CD4-positive, alpha-beta T cell treated with Interleukin-15 for 4 hours (primary cell): Measurements from ENCODE around the gene SMIM35.
"Not testable (repeated sequence)": the region's sequence is repeated elsewhere in the genome, so short reads cannot be mapped to it uniquely, and the experiment has no call there.

Source experiments
- DNase-seq: peaks from one replicate; pipeline ENCODE4 v3.0.0-alpha.2; 2020; ENCODE audit warnings: low spot score

SMIM35 gene

DNA sequence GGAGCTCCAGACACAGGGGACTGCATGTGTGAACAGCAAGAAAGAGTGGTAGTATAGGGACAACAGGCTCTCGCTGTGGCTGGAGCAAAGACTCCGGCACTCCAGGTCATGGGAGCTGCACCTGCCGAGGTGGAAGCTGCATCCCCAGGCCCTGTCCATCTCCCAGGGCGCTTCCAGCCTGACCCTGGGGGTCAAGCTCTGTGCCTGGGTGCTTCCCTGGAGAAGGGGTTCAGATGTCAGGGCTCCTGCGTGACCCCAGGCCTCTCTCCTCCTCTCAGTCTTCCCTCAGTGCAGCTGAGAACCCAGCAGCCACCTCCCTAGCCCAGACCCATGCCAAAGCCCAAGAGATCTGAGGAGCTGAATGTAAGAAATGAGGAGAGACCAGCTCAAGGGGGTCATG, 6.5 kb downstream of the SMIM35 start:
- no peak for DNase-seq

DNA sequence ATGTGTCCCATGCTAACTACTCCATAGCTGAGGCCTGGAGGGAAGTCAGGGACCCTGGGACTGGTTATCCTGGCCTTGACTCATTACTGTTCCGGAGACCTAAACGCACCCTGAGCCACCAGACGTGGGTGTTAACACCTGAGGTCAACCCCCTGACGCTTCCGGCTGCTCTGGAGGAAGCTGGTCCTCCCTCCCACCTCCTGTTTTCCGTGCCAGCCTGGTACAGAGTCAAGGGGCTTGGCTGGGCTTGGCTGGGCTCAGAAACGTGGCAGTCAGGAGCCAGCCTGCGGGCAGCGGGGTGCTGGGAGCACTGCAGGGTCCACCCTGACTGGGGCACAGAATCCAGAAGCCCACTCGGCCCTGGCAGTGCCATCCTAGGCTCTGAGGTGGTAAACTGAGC, 7.3 kb downstream of the SMIM35 start:
- DNase-seq, result no peak

DNA sequence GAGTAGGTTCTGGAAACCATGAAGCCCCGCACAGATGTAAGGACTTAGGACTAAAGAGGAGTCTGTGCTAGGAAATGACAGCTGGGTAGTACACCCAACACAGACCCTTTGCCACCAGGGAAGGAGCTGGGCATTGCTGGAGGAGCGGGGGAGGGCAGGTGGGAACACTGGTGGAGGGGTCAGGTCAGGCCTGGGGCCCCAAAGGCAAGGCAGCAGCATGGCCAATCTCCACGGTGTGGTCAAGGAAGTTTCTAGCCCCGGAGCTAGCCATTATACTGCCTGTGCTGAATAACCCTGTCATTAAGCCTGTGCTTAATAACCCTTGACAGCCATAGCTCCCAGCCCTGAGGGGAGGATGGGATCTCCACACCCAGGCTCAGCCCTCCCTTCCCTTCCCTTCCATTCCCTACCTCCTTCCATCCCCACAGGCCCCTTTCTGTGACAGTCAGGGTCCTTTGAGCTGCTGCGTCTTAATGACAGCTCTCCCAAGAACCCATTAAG, 7.8 kb downstream of the SMIM35 start:
- DNase-seq, result no peak

DNA sequence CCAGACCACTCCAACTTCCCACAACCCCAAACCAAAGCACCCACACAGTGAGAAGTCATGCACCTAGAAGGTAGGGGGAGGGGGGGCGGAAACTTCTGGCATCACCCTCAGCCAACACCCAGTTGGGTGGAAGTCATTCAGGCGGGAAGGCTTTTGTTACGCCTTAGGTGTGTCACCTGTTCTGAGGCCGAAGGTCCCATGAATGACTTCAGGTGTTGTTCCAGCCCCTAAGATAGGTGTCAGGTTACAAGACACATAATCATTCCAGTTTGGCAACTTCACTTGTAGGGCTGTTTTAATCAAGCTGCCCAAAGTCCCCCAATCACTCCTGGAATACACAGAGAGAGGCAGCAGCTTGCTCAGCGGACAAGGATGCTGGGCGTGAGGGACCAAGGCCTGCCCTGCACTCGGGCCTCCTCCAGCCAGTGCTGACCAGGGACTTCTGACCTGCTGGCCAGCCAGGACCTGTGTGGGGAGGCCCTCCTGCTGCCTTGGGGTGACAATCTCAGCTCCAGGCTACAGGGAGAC, 9.9 kb downstream of the SMIM35 start, which contains the start of gene TMPRSS4:
TSS of gene TMPRSS4 (plus strand) at position 325 of the 528 bp plus-strand sequence. CDS start 225 bp downstream, outside the sequence.
- DNase-seq, result no peak

DNA sequence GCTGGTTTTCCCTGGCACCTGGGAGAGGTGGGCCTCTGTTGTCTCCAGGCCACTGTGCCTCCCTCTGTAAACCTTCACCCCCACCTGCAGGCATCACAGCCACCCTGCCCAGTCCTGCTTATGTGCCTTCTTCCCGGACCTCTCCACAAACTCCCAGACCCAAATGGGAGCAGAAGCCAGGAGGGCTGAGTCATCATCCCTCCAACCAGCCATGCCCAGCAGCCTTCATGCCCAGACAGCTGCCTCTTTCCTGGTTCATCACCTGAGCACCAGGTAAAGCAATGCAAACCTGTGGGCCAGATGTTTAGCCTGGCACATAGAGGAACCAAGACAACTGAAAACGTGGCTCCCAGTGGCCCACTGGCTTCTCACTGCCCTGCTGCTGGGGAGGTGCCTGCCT, 12.0 kb downstream of the SMIM35 start:
- no peak for DNase-seq

DNA sequence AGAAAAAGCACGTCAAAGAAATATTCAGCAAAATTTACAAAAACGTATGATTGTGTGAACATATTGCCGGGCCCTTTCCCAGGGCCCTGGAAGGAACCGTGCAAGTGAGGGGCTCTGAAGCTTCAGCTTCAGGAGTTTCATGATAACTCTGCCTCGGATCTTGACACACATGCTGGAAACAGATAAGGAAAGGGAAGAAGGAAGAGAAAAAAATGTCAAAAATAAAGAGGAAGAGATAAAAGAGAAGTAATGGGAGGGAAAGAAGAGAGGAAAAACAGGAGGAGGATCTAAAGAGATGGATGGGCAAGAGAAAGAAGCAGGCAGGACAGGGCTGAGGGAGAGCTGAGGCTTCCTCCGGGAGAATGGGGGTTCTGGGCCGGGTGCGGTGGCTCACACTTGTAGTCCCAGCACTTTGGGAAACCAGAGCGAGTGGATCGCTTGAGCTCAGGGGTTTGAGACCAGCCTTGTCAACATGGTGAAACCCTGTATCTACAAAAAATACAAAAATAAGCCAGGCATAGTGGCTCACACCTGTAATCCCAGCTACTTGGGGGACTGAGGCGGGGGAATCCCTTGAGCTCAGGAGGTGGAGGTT, 12.6 kb downstream of the SMIM35 start:
- no peak for DNase-seq

DNA sequence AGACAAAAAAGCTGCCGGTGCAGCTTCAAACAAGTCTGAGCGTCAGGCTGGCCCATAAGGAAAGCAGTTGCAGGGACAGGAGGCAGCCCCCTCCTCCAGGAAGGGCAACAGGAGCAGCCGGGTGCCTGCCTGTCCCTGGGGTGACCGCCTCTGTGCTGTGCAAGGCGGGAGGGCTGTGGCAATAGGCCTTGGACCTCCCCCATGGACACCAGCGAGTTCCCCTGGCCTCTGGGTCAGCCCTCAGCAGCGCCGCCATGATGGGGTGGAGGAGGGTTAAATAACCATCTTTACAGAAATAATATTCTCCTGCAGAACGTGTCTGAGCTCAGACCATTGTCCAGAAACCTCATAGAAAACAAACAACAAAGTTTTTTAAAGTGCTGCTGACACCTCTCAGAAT, 13.2 kb downstream of the SMIM35 start:
- DNase-seq, result no peak

DNA sequence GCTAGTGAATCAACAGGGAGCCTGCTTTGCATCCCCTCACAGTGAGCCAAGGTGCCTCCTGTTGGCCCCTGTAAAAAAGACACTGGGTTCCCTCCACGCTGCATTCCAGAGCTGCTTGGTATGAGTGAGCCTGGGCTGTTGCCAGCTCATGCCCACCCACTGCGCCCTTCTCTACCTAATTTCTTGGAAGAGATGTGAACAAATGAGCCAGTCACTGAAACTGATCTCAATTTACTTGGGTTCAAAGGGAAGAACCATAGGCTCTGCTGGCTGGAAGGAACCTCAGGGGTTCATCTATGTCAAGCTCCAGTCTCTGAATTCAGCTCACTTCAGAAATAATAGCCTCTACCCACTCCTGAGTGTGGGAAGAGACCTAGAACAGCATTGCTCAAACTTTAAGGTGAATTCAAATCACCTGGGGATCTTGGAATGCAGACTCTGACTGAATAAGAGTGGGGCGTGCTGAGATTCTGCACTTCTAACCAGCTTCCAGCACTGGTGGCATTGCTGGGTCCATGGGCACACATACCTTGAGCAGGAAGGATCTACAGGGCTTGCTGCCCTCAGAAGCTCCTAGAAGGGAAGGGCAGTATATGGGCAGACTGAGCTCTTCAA, 15.2 kb downstream of the SMIM35 start:
- DNase-seq, result no peak

DNA sequence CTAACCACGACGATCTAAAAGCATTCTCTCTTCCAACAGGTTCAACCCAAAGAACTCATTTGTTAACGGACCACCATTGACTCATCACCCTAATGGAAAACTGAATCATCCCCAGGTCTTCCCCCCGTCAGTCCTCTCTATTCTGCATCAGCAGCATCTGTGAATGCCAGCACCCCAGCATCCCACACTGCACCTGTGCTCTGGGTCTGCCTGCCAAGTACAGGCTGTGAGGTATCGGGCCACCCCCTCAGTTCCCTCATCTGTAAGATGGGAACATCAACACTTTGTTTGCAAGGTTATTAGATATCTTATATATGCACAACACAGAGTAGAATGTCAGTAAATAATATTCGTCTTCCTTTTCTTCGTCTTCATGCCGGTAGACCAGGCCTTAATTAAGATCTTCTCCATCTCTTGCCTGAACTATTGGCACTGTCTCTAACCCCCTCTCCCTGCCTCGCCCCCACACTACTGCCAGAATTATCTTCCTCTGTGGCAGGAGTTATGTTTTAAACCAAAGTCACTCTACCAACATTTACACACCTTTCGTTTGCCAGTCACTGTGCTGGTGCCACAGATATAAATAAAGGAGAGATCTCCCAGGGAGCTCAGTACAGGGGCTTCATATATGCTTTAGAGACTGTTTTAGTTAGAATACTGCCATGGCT, 17.7 kb downstream of the SMIM35 start:
- no peak for DNase-seq

DNA sequence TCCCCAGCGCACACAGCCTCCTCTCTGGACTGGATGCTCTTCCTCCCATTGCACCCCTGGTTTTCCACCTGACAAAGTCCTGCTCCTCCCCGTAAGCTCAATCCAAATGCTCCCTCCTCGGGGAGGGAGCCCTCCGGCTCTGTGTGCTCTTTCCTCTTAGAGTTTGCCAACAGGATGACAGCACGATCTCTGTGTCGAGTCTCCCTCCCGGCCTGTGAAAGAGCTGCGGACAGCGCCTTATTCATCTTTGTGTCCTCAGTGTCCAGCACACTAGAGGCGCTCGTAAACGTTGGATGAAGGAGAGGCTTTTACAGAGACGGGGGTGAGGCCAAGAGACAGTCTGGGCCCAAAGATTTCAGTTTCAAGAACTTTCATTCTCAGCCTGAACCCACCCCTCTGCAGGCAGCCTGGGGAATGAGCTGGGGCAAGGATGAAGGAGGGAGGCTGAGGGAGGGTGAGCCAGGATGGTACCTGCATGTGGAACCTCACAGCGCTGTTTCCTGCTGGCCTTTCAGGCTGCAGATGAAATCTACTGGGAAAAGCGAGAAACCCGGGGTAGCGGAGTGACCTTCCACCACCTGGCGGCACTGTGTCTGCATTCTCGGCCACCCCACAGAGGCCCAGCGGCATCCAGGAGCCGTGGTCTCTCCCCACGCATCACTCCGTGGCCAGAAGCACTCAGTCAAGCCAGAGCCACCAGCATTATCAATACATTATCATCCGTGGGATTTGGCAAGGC, 18.4 kb downstream of the SMIM35 start:
- DNase-seq, result no peak

DNA sequence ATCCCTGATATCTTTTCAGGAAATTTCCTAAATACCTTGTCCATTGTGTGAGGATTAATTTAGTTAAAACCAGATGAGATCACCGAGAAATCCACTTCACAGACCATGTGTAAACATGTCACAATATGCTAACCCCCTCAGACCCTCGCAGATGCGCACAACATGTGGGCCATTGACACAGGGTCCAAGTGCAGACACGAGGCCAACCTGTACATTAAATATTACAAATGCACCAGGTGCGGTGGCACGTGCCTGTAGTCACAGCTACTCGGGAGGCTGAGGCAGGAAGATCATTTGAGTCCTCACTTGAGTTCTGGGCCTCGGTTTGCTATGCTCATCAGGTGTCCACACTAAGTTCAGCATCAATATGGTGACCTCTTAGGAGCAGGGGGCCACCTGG, 19.8 kb downstream of the SMIM35 start:
- DNase-seq, result no peak

DNA sequence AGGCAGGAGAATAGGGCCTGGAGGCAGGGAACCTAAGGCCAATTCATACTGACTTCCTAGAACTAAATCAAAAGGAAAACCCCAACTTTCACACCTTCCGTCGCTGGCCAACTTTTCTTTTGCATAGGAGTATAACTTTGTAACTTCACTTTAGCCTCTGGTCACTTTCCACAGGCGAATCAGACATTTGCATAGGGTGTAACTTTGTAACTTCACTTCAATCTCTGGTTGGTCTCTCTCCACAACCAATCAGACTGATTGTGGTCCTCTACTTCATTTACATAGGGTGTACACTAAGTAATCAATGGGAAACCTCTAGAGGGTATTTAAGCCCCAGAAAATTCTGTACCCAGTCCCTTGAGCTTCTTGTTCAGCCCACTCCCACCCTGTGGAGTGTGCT, 21.4 kb downstream of the SMIM35 start:
- DNase-seq, result no peak

DNA sequence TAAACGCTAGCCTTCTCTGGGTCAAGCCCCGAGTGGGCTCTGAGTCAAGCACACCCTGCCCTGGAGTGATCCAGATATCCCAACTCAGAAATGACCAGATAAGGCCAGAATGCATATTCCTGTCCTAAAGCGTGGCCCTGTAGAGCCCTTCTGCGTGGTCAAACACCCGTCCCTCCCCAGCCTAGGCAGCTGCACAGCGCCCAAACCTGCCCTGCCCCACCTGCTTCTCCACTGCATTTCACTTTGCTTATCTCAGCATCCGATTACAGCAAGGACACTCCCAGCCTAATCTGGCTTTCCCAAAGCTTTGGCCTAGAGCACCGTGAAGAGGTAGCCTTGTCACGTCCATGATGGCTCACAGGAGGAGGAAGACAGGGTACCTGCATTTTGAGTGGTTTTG, 21.8 kb downstream of the SMIM35 start:
- DNase-seq, result no peak

DNA sequence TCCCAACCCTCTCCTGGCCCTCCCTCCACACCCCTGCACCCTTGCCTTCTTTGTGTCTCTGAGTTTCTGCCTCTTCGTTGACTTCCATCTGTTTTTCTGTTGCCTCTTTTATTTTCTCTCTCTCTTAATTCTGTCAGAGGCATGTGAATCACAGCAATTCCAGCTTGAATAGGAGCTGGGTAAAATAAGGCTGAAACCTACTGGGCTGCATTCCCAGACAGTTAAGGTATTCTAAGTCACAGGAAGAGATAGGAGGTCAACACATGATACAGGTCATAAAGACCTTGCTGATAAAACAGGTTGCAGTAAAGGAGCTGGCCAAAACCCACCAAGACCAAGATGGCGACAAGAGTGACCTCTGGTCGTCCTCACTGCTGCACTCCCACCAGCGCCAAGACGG, 24.1 kb downstream of the SMIM35 start:
- not testable (repeated sequence) for DNase-seq

DNA sequence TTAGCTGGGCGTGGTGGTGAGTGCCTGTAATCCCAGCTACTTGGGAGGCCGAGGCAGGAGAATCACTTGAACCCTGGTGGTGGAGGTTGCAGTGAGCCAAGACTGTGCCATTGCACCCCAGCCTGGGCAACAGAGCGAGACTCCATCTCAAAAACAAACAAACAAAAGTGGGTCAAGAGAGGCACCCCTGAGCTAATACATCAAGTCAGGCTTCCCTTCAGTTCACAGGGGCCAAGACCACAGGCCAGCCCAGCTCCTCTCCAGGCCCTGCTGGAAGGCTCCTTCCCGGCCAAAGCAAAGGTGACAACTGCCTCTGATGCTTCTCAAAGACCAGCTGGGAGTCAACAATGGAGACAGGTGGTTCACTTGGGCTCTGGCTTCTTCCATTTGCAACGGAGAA, 24.6 kb downstream of the SMIM35 start:
- not testable (repeated sequence) for DNase-seq

DNA sequence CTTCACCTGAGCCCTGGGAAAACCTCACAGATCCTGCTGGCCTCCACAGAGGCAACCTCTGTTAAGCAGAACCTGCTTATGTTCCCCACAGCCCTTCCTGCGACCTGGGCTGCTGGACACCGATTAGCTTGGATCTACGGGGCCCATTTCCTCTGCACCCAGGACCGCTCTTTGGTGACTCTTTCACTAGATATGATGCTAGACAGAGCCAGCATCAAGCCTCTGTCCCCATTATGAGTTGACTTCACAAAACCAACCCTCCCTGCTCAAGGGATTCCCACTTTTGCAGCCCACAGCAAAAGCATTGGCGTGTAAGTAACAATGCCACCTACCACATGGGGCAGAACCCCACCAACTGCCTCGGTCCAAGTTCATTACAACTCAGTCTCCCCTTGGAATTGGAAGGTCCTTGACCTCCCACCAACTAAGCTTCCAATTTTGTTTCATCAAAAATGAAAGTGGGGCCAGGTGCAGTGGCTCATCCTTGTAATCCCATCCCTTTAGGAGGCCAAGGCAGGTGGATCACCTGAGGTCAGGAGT, 25.1 kb downstream of the SMIM35 start:
- DNase-seq, result no peak

DNA sequence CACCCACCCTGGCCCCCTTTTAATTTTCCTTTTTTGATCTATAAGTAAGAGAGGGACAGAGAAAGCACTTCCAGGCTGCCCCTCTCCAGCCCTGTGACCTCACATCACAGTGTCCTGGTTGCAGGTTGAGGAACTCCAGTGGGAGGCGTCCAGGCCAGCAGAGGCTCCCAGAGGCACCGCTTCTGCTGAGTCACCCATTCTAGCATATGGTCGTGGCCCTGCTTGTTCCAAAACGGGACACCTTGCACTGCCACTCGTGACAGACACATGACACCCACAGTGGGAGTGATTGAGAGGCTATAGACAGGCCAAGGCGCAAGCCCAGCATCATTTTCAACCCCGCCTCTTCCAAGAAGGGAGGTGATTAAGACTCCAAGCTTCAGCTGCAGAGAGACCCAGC, 25.9 kb downstream of the SMIM35 start:
- DNase-seq, result no peak

DNA sequence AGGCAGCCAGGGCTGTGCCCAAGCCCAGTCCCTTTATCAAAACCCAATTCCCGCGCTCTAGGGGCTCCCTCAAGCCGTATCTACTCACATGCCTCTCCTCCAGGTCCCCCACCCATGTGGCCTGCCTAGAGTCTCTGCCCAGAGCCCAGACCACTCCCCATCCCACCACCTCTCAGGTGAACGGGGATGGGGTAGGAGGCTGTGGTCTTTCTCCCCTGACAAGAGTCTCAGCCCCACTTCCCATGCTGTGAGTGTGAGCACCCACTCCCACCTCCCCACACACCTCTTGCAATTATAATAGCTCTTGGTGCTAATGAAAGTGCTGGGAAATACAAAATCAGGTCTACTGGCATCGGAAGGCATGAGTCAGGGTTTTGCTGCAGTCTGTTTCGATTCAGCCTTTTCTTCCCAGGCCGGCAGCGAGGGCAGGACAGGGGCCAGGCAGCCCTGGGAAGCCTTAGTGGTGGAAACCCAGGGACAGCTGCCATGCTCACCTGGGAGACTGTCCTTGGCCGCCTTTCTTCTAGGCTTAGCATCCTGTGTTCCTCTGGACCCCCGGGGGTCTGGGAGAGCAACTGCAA, 26.6 kb downstream of the SMIM35 start:
- no peak for DNase-seq

DNA sequence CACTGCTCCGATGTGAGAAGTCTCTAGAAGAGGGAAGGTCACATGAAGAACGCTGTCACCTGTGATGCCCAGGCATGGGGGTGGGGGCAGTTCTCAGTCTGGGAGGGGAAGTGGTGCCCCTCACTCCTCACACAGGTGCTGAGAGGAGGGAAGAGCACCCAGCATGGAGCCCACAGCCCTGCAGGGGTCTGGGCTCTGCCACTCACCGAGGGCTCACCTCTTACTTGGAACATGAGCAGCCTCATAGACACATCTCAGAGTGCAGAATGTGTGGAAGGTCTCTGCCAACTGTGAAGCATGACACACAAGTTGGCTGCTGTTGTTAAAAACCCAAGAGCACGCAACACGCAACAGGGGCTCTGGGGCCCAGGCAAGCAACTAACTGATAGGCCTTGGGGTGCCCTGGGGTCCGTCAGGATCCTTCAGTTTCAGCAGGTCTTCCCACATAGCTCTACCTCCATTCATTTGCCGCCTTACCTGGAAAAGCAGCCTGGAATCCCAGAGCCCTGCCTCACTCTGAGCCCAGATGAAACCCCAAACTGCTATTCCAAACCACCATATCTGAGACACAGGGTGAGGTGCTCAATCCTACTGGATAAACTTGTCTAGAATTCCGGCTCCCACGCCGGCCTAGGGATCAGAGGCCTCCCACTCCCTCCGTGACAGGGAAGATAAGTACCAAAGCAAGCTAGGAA, 27.4 kb downstream of the SMIM35 start:
- no peak for DNase-seq

DNA sequence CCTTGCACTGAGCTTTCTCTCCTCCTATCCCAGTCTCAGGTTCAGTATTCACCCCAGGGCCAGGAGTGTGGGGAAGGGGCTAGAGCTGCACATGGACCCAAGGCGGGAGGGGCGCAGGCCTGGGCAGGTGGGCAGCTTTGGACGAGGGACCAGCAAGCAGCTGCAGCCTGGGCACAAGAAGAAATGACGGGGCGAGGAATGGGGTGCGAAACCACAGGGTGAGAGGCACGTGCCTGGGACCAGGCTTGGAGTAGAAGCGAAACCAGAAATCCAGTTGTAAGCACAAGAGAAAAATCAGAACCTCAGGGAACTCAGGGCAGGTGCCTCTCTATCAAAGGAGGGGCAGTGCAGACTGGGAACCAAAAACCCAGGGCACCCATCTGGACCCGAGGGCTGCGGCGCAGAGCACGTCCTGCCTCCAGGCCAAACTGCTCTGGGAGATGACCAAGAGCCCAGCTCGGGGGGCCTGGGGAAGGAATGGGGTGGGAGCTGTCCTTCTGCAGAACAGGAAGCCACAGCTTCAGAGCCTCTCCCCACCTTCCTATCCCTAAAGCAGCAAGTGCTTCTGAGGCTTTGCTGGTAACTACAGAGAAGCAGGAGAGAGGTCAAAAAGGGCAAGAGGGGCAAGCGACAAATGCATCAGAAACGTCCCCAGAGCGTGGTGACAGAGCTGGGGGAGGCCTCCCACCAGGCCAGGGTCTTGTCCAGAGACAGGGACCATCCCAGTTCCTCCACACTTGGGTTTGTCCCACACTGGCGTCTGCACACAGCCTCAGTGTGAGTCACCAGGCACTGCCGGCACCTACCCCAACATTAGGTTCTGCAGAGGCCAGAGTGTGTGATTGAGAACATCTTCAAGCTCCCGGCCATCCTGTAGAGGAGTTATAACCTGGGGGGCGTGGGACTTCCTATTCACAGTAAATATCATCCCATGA, 28.2 kb downstream of the SMIM35 start:
- no peak for DNase-seq
